Cardiac muscle cell (in vitro differentiated cells and primary cell): ENCODE data around the gene HIP1. TPM values are rescaled to one million over a fixed set of nuclear protein-coding genes. Genes with fewer than 3 reads are reported as not detected.
"Not testable (repeated sequence)": the region's sequence is repeated elsewhere in the genome, so short reads cannot be mapped to it uniquely, and the experiment has no call there.

Experiments
- DNase-seq, 2 donors: peaks; one replicate each; pipeline versions ENCODE4 v3.0.0 to v3.0.0-alpha.2; 2010 to 2017; ENCODE audit warnings: low read depth in 1 of 2, low spot score in 1 of 2
- H3K27ac ChIP-seq: fragments of 200-600 bp; sonication (generic); 2 replicates; pipeline ENCODE4 v1.5.1; 2016
- H3K27me3 ChIP-seq: fragments of 200-600 bp; sonication (generic); 2 replicates; pipeline ENCODE4 v1.6.0; 2016; ENCODE audit warnings: control low read depth
- H3K36me3 ChIP-seq: fragments of 200-600 bp; sonication (generic); 2 replicates; pipeline ENCODE4 v1.5.1; 2016; ENCODE audit warnings: control low read depth
- H3K4me1 ChIP-seq: fragments of 200-600 bp; sonication (generic); 2 replicates; pipeline ENCODE4 v1.8.1; 2017; ENCODE audit warnings: low read depth, mild to moderate bottlenecking, mixed run types
- H3K4me3 ChIP-seq: fragments of 200-600 bp; sonication (generic); 2 replicates; pipeline ENCODE4 v1.5.1; 2016; ENCODE audit warnings: mild to moderate bottlenecking
- H3K9me3 ChIP-seq: fragments of 200-600 bp; sonication (generic); 2 replicates; pipeline ENCODE4 v1.5.1; 2017; ENCODE audit warnings: low read depth, mild to moderate bottlenecking, control low read depth
- polyA plus RNA-seq: library from polyadenylated mRNA; unstranded; fragments of >200 nt; fragmentation: Nextera tagmentation; extraction: Ambion mirVana; gene quantifications from 2 replicates; pipeline ENCODE4 v1.2.1, GENCODE V29; 2016
- total RNA-seq: library from RNA; depleted of rRNA; stranded (reverse); fragments of >200 nt; gene quantifications from 2 replicates; pipeline ENCODE4 v1.2.3, GENCODE V29; 2016
- TF ChIP-seq, protein P1 (sequence below): IDR thresholded peaks from 2 replicates; pipeline ENCODE4 v1.5.1; 2012; ENCODE audit warnings: low read depth, mild to moderate bottlenecking, low read length

HIP1 gene
- total and polyA plus RNA-seq, 2 experiments from 2014 or later, result 21.2 to 34.6 TPM

GRCh38 chr7:75635036-75635435 is 103.7 kb downstream of the HIP1 start:
- Histone ChIP-seq H3K27me3 (no peaks in the 10 kb centered on the region), H3K4me1 (peaks cover 3% of the 10 kb centered on the region), H3K9me3 (no peaks in the 10 kb centered on the region), H3K36me3 (no peaks in the 10 kb centered on the region), H3K27ac (no peak overlapping the region), H3K4me3 (no peak overlapping the region)
- TF ChIP-seq, protein P1, sequence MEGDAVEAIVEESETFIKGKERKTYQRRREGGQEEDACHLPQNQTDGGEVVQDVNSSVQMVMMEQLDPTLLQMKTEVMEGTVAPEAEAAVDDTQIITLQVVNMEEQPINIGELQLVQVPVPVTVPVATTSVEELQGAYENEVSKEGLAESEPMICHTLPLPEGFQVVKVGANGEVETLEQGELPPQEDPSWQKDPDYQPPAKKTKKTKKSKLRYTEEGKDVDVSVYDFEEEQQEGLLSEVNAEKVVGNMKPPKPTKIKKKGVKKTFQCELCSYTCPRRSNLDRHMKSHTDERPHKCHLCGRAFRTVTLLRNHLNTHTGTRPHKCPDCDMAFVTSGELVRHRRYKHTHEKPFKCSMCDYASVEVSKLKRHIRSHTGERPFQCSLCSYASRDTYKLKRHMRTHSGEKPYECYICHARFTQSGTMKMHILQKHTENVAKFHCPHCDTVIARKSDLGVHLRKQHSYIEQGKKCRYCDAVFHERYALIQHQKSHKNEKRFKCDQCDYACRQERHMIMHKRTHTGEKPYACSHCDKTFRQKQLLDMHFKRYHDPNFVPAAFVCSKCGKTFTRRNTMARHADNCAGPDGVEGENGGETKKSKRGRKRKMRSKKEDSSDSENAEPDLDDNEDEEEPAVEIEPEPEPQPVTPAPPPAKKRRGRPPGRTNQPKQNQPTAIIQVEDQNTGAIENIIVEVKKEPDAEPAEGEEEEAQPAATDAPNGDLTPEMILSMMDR, result no peak
- no peak for DNase-seq

DNA sequence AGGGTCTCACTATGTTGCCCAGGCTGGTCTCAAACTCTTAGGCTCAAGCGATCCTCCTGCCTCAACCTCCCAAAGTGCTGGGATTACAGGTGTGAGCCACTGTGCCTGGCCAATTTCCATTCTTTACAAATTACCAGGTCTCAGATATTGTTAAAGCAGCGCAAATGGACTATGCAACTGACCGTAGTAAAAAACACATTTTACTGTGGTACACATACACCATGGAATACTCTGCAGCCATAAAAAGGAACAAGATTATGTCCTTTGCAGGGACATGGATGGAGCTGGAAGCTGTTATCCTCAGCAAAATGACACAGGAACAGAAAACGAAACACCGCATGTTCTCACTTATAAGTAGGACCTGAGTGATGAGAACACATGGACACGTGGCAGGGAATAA is 106.2 kb downstream of the HIP1 start:
- H3K4me1 ChIP-seq, H3K27ac ChIP-seq, DNase-seq, H3K27me3 ChIP-seq, H3K36me3 ChIP-seq, H3K9me3 ChIP-seq, H3K4me3 ChIP-seq: not testable (repeated sequence)

DNA sequence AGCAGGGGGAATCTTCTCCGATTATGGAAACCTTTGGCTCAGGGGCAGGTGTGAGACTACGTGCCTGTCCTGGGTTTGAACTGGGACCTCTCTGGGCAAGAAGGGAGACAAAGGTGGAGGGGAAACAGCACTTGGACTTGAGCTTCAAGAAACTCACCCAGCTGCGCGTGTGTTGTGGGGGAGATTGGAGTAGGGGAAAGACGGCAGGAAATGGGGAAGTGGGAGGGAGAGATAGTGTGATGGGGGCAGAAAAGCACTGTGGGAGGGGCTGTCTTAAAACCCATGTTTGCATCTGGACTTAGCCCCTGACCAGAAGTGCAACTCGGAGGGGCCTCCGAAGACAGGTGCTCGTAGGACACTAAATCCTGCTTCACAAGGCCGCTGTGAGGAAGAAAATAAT is 107.0 kb downstream of the HIP1 start:
- no peak for DNase-seq
- Histone ChIP-seq H3K4me1 (peaks cover 4% of the 10 kb centered on the region), H3K36me3 (no peaks in the 10 kb centered on the region), H3K4me3 (no peak overlapping the region), H3K9me3 (no peaks in the 10 kb centered on the region), H3K27ac (no peak overlapping the region), H3K27me3 (no peaks in the 10 kb centered on the region)
- TF ChIP-seq, protein P1, result no peak

GRCh38 chr7:75630549-75630948 is 108.2 kb downstream of the HIP1 start:
- no peak overlapping the region for H3K4me3 ChIP-seq
- TF ChIP-seq, protein P1, result no peak
- no peak overlapping the region for H3K27ac ChIP-seq
- peaks cover 4% of the 10 kb centered on the region for H3K4me1 ChIP-seq
- no peak for DNase-seq
- H3K27me3 ChIP-seq, result no peaks in the 10 kb centered on the region
- no peaks in the 10 kb centered on the region for H3K9me3 ChIP-seq
- no peaks in the 10 kb centered on the region for H3K36me3 ChIP-seq

DNA sequence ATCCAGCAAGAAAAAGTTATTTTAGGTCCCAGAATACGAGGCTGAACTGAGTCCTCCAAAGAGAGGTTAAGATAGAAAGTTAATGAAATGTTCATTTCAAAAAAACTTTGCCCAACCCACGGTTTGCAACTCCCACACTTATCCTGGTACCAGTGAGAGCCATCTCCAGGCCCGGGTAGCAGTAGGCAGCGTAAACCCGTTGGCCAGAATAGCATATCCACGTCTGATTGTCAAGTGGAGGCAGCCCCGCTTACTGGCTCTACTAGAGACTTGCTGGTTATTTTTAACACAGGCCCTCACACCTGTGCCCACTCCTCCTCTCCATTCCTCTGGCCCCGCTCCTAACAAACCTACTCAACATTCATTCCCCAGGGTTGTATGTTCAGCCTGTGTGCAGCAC is 109.7 kb downstream of the HIP1 start:
- TF ChIP-seq, protein P1, result no peak
- Histone ChIP-seq H3K36me3 (no peaks in the 10 kb centered on the region), H3K9me3 (no peaks in the 10 kb centered on the region), H3K27ac (peak overlapping the region; percentile 22), H3K27me3 (no peaks in the 10 kb centered on the region), H3K4me3 (no peak overlapping the region), H3K4me1 (peaks cover 8% of the 10 kb centered on the region)
- peak in 1 of 2 donors; percentile 35 for DNase-seq

DNA sequence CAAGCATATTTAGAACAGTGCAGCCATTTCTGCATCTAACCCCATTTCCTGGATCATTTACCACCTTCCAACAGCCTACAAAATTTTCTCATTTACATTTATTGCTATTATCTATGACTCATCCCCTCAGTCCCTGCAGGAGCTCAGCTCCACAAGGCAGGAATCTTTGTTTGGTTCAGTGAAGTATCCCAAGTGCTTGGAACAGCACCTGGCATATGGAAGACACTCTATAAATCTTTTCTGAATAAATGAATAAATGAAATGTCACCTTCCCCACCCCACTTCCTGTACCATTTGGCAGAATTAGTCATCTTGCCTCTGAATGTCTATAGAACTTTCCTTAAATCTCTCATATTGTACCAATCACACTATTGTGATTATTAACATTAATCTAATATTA is 110.7 kb downstream of the HIP1 start:
- H3K27me3 ChIP-seq, result no peaks in the 10 kb centered on the region
- no peaks in the 10 kb centered on the region for H3K9me3 ChIP-seq
- no peaks in the 10 kb centered on the region for H3K36me3 ChIP-seq
- no peak for DNase-seq
- H3K4me3 ChIP-seq, result no peak overlapping the region
- no peak overlapping the region for H3K27ac ChIP-seq
- peaks cover 14% of the 10 kb centered on the region for H3K4me1 ChIP-seq
- TF ChIP-seq, protein P1, result no peak
